ENCODE data around the gene KCNQ2. TPM values are rescaled to one million over a fixed set of nuclear protein-coding genes. Genes with fewer than 3 reads are reported as not detected.

Gene KCNQ2
- total RNA-seq, 2 experiments from 2014 or later = not detected

GRCh38 chr20:63509088-63509564 is 36.7 kb upstream of the KCNQ2 start:
- DNase-seq = no peak
- H3K4me1 Mint-ChIP-seq = peaks cover 15% of the 10 kb centered on the region
- no peaks in the 10 kb centered on the region for H3K9me3 Mint-ChIP-seq
- no peak overlapping the region for H3K27ac Mint-ChIP-seq
- H3K27me3 Mint-ChIP-seq = peaks cover 51% of the 10 kb centered on the region
- no peaks in the 10 kb centered on the region for H3K36me3 Mint-ChIP-seq (ENCODE audit: low read depth)
- ChIA-PET POLR2A (interaction anchor here (0.9 kb wide), 1 partner anchor 15 kb away, joined by 3 read pairs; no protein-coding TSS in a partner anchor), CTCF (interaction anchor here (1.5 kb wide), 1 partner anchor 12 kb away, joined by 4 read pairs; no protein-coding TSS in a partner anchor)
- H3K4me3 Mint-ChIP-seq = no peak overlapping the region

GRCh38 chr20:63508072-63508768 is 35.8 kb upstream of the KCNQ2 start:
- no peaks in the 10 kb centered on the region for H3K36me3 Mint-ChIP-seq (ENCODE audit: low read depth)
- ChIA-PET POLR2A (interaction anchor here (0.9 to 1.8 kb wide), 2 partner anchors 12 to 16 kb away, joined by 3 to 8 read pairs; partner anchors contain the start of gene PPDPF), CTCF (interaction anchor here (0.7 to 1.5 kb wide), 2 partner anchors 11 to 74 kb away, joined by 3 to 4 read pairs; no protein-coding TSS in a partner anchor)
- H3K9me3 Mint-ChIP-seq = no peaks in the 10 kb centered on the region
- H3K4me1 Mint-ChIP-seq = peaks cover 15% of the 10 kb centered on the region
- DNase-seq = no peak
- H3K4me3 Mint-ChIP-seq = no peak overlapping the region
- no peak overlapping the region for H3K27ac Mint-ChIP-seq
- peaks cover 47% of the 10 kb centered on the region for H3K27me3 Mint-ChIP-seq

GRCh38 chr20:63507083-63507743 is 34.8 kb upstream of the KCNQ2 start:
- Mint-ChIP-seq H3K9me3 (no peaks in the 10 kb centered on the region), H3K4me3 (no peak overlapping the region), H3K27ac (no peak overlapping the region), H3K27me3 (peaks cover 41% of the 10 kb centered on the region), H3K36me3 (ENCODE audit: low read depth) (no peaks in the 10 kb centered on the region), H3K4me1 (peaks cover 15% of the 10 kb centered on the region)
- no peak for DNase-seq
- CTCF ChIA-PET = interaction anchor here (1.5 kb wide), 1 partner anchor 10 kb away, joined by 4 read pairs; no protein-coding TSS in a partner anchor
- POLR2A ChIA-PET = interaction anchor here (1.8 kb wide), 1 partner anchor 13 kb away, joined by 8 read pairs; the partner anchor contains the start of gene PPDPF

GRCh38 chr20:63505723-63506122 is 33.3 kb upstream of the KCNQ2 start:
- Mint-ChIP-seq H3K9me3 (no peaks in the 10 kb centered on the region), H3K27ac (no peak overlapping the region), H3K27me3 (peaks cover 39% of the 10 kb centered on the region), H3K4me1 (peaks cover 15% of the 10 kb centered on the region), H3K36me3 (ENCODE audit: low read depth) (no peaks in the 10 kb centered on the region), H3K4me3 (no peak overlapping the region)
- ChIA-PET CTCF (interaction anchor here (1.6 kb wide), 1 partner anchor 9 kb away, joined by 6 read pairs; no protein-coding TSS in a partner anchor), POLR2A (interaction anchor here (1.9 kb wide), 1 partner anchor 15 kb away, joined by 5 read pairs; the partner anchor contains the start of gene PPDPF)
- DNase-seq = no peak

- Mint-ChIP-seq H3K36me3 (ENCODE audit: low read depth) (no peaks in the 10 kb centered on the region), H3K27ac (no peak overlapping the region), H3K4me3 (no peak overlapping the region), H3K27me3 (peaks cover 38% of the 10 kb centered on the region), H3K9me3 (no peaks in the 10 kb centered on the region), H3K4me1 (peaks cover 15% of the 10 kb centered on the region)
- DNase-seq = no peak
- CTCF ChIA-PET = interaction anchor here (1.6 kb wide), 1 partner anchor 9 kb away, joined by 6 read pairs; no protein-coding TSS in a partner anchor
- POLR2A ChIA-PET = interaction anchor here (1.9 kb wide), 1 partner anchor 15 kb away, joined by 5 read pairs; the partner anchor contains the start of gene PPDPF
Measured at GRCh38 chr20:63505281-63505680, 32.8 kb upstream of the KCNQ2 start.

GRCh38 chr20:63504642-63505041 is 32.2 kb upstream of the KCNQ2 start:
- DNase-seq = no peak
- H3K4me3 Mint-ChIP-seq = no peak overlapping the region
- H3K4me1 Mint-ChIP-seq = peaks cover 15% of the 10 kb centered on the region
- ChIA-PET CTCF (interaction anchor here (1.1 to 1.6 kb wide), 2 partner anchors 8 to 33 kb away, joined by 3 to 6 read pairs; partner anchors contain the start of gene PTK6), POLR2A (interaction anchor here (1.9 kb wide), 1 partner anchor 16 kb away, joined by 5 read pairs; the partner anchor contains the start of gene PPDPF)
- no peaks in the 10 kb centered on the region for H3K9me3 Mint-ChIP-seq
- peaks cover 33% of the 10 kb centered on the region for H3K27me3 Mint-ChIP-seq
- no peak overlapping the region for H3K27ac Mint-ChIP-seq
- no peaks in the 10 kb centered on the region for H3K36me3 Mint-ChIP-seq (ENCODE audit: low read depth)

- CTCF ChIA-PET = interaction anchor here (1.1 kb wide), 1 partner anchor 34 kb away, joined by 3 read pairs; the partner anchor contains the start of gene PTK6
- H3K36me3 Mint-ChIP-seq (ENCODE audit: low read depth) = no peaks in the 10 kb centered on the region
- H3K9me3 Mint-ChIP-seq = no peaks in the 10 kb centered on the region
- no peak overlapping the region for H3K4me3 Mint-ChIP-seq
- H3K4me1 Mint-ChIP-seq = peaks cover 15% of the 10 kb centered on the region
- POLR2A ChIA-PET = no interaction called here
- no peak for DNase-seq
- peaks cover 26% of the 10 kb centered on the region for H3K27me3 Mint-ChIP-seq
- no peak overlapping the region for H3K27ac Mint-ChIP-seq
Measured at GRCh38 chr20:63503524-63503923, 31.1 kb upstream of the KCNQ2 start.

- H3K9me3 Mint-ChIP-seq = no peaks in the 10 kb centered on the region
- DNase-seq = no peak
- peaks cover 7% of the 10 kb centered on the region for H3K4me1 Mint-ChIP-seq
- ChIA-PET POLR2A (no interaction called here), CTCF (no interaction called here)
- no peak overlapping the region for H3K4me3 Mint-ChIP-seq
- no peak overlapping the region for H3K27ac Mint-ChIP-seq
- peaks cover 24% of the 10 kb centered on the region for H3K27me3 Mint-ChIP-seq
- no peaks in the 10 kb centered on the region for H3K36me3 Mint-ChIP-seq (ENCODE audit: low read depth)
Measured at GRCh38 chr20:63502671-63503172, 30.3 kb upstream of the KCNQ2 start.

- Mint-ChIP-seq H3K36me3 (ENCODE audit: low read depth) (no peaks in the 10 kb centered on the region), H3K4me1 (peaks cover 3% of the 10 kb centered on the region), H3K27me3 (peaks cover 29% of the 10 kb centered on the region), H3K9me3 (no peaks in the 10 kb centered on the region), H3K4me3 (no peak overlapping the region), H3K27ac (no peak overlapping the region)
- CTCF ChIA-PET = no interaction called here
- no peak for DNase-seq
- POLR2A ChIA-PET = no interaction called here
Measured at GRCh38 chr20:63501818-63502670, 29.6 kb upstream of the KCNQ2 start.

GRCh38 chr20:63500902-63501817 is 28.7 kb upstream of the KCNQ2 start:
- H3K27me3 Mint-ChIP-seq = peaks cover 33% of the 10 kb centered on the region
- no peak overlapping the region for H3K4me3 Mint-ChIP-seq
- H3K36me3 Mint-ChIP-seq (ENCODE audit: low read depth) = no peaks in the 10 kb centered on the region
- no peak overlapping the region for H3K27ac Mint-ChIP-seq
- POLR2A ChIA-PET = no interaction called here
- CTCF ChIA-PET = no interaction called here
- peaks cover 1% of the 10 kb centered on the region for H3K4me1 Mint-ChIP-seq
- no peaks in the 10 kb centered on the region for H3K9me3 Mint-ChIP-seq
- DNase-seq = no peak

GRCh38 chr20:63500151-63500901 is 27.9 kb upstream of the KCNQ2 start:
- CTCF ChIA-PET = no interaction called here
- Mint-ChIP-seq H3K27me3 (peaks cover 34% of the 10 kb centered on the region), H3K27ac (no peak overlapping the region), H3K9me3 (no peaks in the 10 kb centered on the region), H3K36me3 (ENCODE audit: low read depth) (no peaks in the 10 kb centered on the region), H3K4me1 (peaks cover 2% of the 10 kb centered on the region), H3K4me3 (no peak overlapping the region)
- POLR2A ChIA-PET = no interaction called here
- no peak for DNase-seq
